Activated T-helper 17 cell treated with anti-CD3 and anti-CD28 coated beads, Interleukin-2, amount 50 U/mL, for 72 hours (primary cell): Measurements from ENCODE around the gene GAPVD1. TPM values are rescaled to one million over a fixed set of nuclear protein-coding genes. Genes with fewer than 3 reads are reported as not detected.
"Not testable (repeated sequence)": the region's sequence is repeated elsewhere in the genome, so short reads cannot be mapped to it uniquely, and the experiment has no call there.

ENCODE experiments used
- ATAC-seq: fragments of 150-1000 bp; cut with Tn5 transposase; replicated peaks from 2 replicates; pipeline ENCODE4 v1.10.0; 2021; ENCODE audit warnings: mild to moderate bottlenecking, moderate library complexity
- H3K27ac Mint-ChIP-seq: one replicate; pipeline ENCODE4 v1.8.0; 2022; ENCODE audit warnings: mixed read lengths
- H3K27me3 Mint-ChIP-seq: one replicate; pipeline ENCODE4 v1.8.0; 2022; ENCODE audit warnings: mixed read lengths
- H3K36me3 Mint-ChIP-seq: one replicate; pipeline ENCODE4 v1.8.0; 2022; ENCODE audit warnings: low read depth, mild to moderate bottlenecking, mixed read lengths
- H3K4me1 Mint-ChIP-seq: one replicate; pipeline ENCODE4 v1.8.0; 2022; ENCODE audit warnings: mixed read lengths
- H3K4me3 Mint-ChIP-seq: one replicate; pipeline ENCODE4 v1.8.0; 2022; ENCODE audit warnings: mild to moderate bottlenecking, mixed read lengths
- H3K9me3 Mint-ChIP-seq: one replicate; pipeline ENCODE4 v1.8.0; 2022; ENCODE audit warnings: mixed read lengths
- total RNA-seq, 2 donors: library from RNA; stranded (reverse); gene quantifications; one replicate each; pipeline ENCODE4 v1.2.3, GENCODE V29; 2022

The GAPVD1 gene
- total RNA-seq, 2 donors from 2014 or later, result 51.4 to 60.2 TPM

- H3K36me3 Mint-ChIP-seq, result peaks cover 85% of the 10 kb centered on the region
- no peak for ATAC-seq
- H3K27me3 Mint-ChIP-seq, result no peaks in the 10 kb centered on the region
- no peak overlapping the region for H3K27ac Mint-ChIP-seq
- no peaks in the 10 kb centered on the region for H3K9me3 Mint-ChIP-seq
- H3K4me1 Mint-ChIP-seq, result no peaks in the 10 kb centered on the region
- no peak overlapping the region for H3K4me3 Mint-ChIP-seq
Observed at GRCh38 chr9:125304273-125304672, 42.6 kb downstream of the GAPVD1 start.

GRCh38 chr9:125312411-125312810 lies 50.8 kb downstream of the GAPVD1 start:
- Mint-ChIP-seq H3K4me1 (no peaks in the 10 kb centered on the region), H3K27ac (no peak overlapping the region), H3K9me3 (no peaks in the 10 kb centered on the region), H3K27me3 (no peaks in the 10 kb centered on the region), H3K36me3 (peaks cover 96% of the 10 kb centered on the region), H3K4me3 (no peak overlapping the region)
- peak; percentile 34 for ATAC-seq

- H3K4me3 Mint-ChIP-seq, ATAC-seq, H3K27me3 Mint-ChIP-seq, H3K9me3 Mint-ChIP-seq, H3K4me1 Mint-ChIP-seq, H3K27ac Mint-ChIP-seq: not testable (repeated sequence)
- peaks cover 93% of the 10 kb centered on the region for H3K36me3 Mint-ChIP-seq
Observed at GRCh38 chr9:125316359-125316758, 54.7 kb downstream of the GAPVD1 start.

- no peak for ATAC-seq
- peaks cover 3% of the 10 kb centered on the region for H3K9me3 Mint-ChIP-seq
- peaks cover 94% of the 10 kb centered on the region for H3K36me3 Mint-ChIP-seq
- no peak overlapping the region for H3K4me3 Mint-ChIP-seq
- H3K4me1 Mint-ChIP-seq, result no peaks in the 10 kb centered on the region
- no peaks in the 10 kb centered on the region for H3K27me3 Mint-ChIP-seq
- no peak overlapping the region for H3K27ac Mint-ChIP-seq
Observed at GRCh38 chr9:125317704-125318103, 56.1 kb downstream of the GAPVD1 start.

GRCh38 chr9:125321496-125321895 lies 59.9 kb downstream of the GAPVD1 start:
- ATAC-seq, result no peak
- Mint-ChIP-seq H3K27me3 (no peaks in the 10 kb centered on the region), H3K27ac (no peak overlapping the region), H3K4me3 (no peak overlapping the region), H3K9me3 (peaks cover 3% of the 10 kb centered on the region), H3K36me3 (peaks cover 94% of the 10 kb centered on the region), H3K4me1 (no peaks in the 10 kb centered on the region)

GRCh38 chr9:125323615-125324014 lies 62.0 kb downstream of the GAPVD1 start:
- Mint-ChIP-seq H3K4me3 (no peak overlapping the region), H3K9me3 (no peaks in the 10 kb centered on the region), H3K4me1 (no peaks in the 10 kb centered on the region), H3K36me3 (peaks cover 85% of the 10 kb centered on the region), H3K27ac (no peak overlapping the region), H3K27me3 (no peaks in the 10 kb centered on the region)
- ATAC-seq, result no peak

GRCh38 chr9:125325826-125326225 lies 64.2 kb downstream of the GAPVD1 start:
- Mint-ChIP-seq H3K27me3 (no peaks in the 10 kb centered on the region), H3K36me3 (peaks cover 89% of the 10 kb centered on the region), H3K9me3 (no peaks in the 10 kb centered on the region), H3K4me3 (no peak overlapping the region), H3K4me1 (no peaks in the 10 kb centered on the region), H3K27ac (no peak overlapping the region)
- ATAC-seq, result no peak

GRCh38 chr9:125329978-125330377 lies 68.4 kb downstream of the GAPVD1 start:
- H3K27ac Mint-ChIP-seq, result no peak overlapping the region
- no peak overlapping the region for H3K4me3 Mint-ChIP-seq
- H3K4me1 Mint-ChIP-seq, result peaks cover 10% of the 10 kb centered on the region
- no peaks in the 10 kb centered on the region for H3K27me3 Mint-ChIP-seq
- H3K36me3 Mint-ChIP-seq, result peaks cover 89% of the 10 kb centered on the region
- no peaks in the 10 kb centered on the region for H3K9me3 Mint-ChIP-seq
- no peak for ATAC-seq

- Mint-ChIP-seq H3K36me3 (peaks cover 85% of the 10 kb centered on the region), H3K4me3 (no peak overlapping the region), H3K4me1 (peaks cover 10% of the 10 kb centered on the region), H3K27ac (no peak overlapping the region), H3K9me3 (no peaks in the 10 kb centered on the region), H3K27me3 (no peaks in the 10 kb centered on the region)
- peak; percentile 43 for ATAC-seq
Observed at GRCh38 chr9:125330587-125330986, 69.0 kb downstream of the GAPVD1 start.

- Mint-ChIP-seq H3K4me3 (peak overlapping the region; percentile 30), H3K4me1 (peaks cover 10% of the 10 kb centered on the region), H3K9me3 (no peaks in the 10 kb centered on the region), H3K27ac (peak overlapping the region; percentile 51), H3K27me3 (no peaks in the 10 kb centered on the region), H3K36me3 (peaks cover 78% of the 10 kb centered on the region)
- ATAC-seq, result peak; percentile 99
Observed at GRCh38 chr9:125332527-125332926, 70.9 kb downstream of the GAPVD1 start.

GRCh38 chr9:125337236-125337635 lies 75.6 kb downstream of the GAPVD1 start:
- Mint-ChIP-seq H3K9me3 (no peaks in the 10 kb centered on the region), H3K27ac (no peak overlapping the region)
- ATAC-seq, result no peak

GRCh38 chr9:125338929-125339328 lies 77.3 kb downstream of the GAPVD1 start:
- no peak overlapping the region for H3K4me3 Mint-ChIP-seq
- no peaks in the 10 kb centered on the region for H3K27me3 Mint-ChIP-seq
- H3K27ac Mint-ChIP-seq, result no peak overlapping the region
- no peaks in the 10 kb centered on the region for H3K4me1 Mint-ChIP-seq
- peaks cover 85% of the 10 kb centered on the region for H3K36me3 Mint-ChIP-seq
- no peaks in the 10 kb centered on the region for H3K9me3 Mint-ChIP-seq
- no peak for ATAC-seq

More at GRCh38 chr9:125337236-125337635, 75.6 kb downstream of the GAPVD1 start:
- Mint-ChIP-seq H3K27me3 (no peaks in the 10 kb centered on the region), H3K4me1 (peaks cover 4% of the 10 kb centered on the region), H3K4me3 (no peak overlapping the region), H3K36me3 (peaks cover 87% of the 10 kb centered on the region)

- Mint-ChIP-seq H3K27me3 (no peaks in the 10 kb centered on the region), H3K4me3 (no peak overlapping the region), H3K9me3 (no peaks in the 10 kb centered on the region), H3K36me3 (peaks cover 84% of the 10 kb centered on the region), H3K27ac (no peak overlapping the region), H3K4me1 (no peaks in the 10 kb centered on the region)
- ATAC-seq, result no peak
Observed at GRCh38 chr9:125341566-125341965, 79.9 kb downstream of the GAPVD1 start.

- Mint-ChIP-seq H3K27me3 (no peaks in the 10 kb centered on the region), H3K4me1 (no peaks in the 10 kb centered on the region), H3K9me3 (no peaks in the 10 kb centered on the region), H3K27ac (no peak overlapping the region), H3K36me3 (peaks cover 84% of the 10 kb centered on the region), H3K4me3 (no peak overlapping the region)
- no peak for ATAC-seq
Observed at GRCh38 chr9:125343518-125344275, 82.1 kb downstream of the GAPVD1 start.

- H3K27me3 Mint-ChIP-seq, result no peaks in the 10 kb centered on the region
- H3K4me3 Mint-ChIP-seq, result no peak overlapping the region
- no peak overlapping the region for H3K27ac Mint-ChIP-seq
- no peak for ATAC-seq
- no peaks in the 10 kb centered on the region for H3K4me1 Mint-ChIP-seq
- H3K36me3 Mint-ChIP-seq, result peaks cover 86% of the 10 kb centered on the region
- no peaks in the 10 kb centered on the region for H3K9me3 Mint-ChIP-seq
Observed at GRCh38 chr9:125346080-125346732, 84.6 kb downstream of the GAPVD1 start.
